Hepatocyte (in vitro differentiated cells): ENCODE data around the gene PCDH1. TPM values are rescaled to one million over a fixed set of nuclear protein-coding genes. Genes with fewer than 3 reads are reported as not detected.

Experiments used
- DNase-seq: peaks from one replicate; pipeline ENCODE4 v3.0.0-alpha.2; 2016; ENCODE audit warnings: low spot score
- H2AFZ ChIP-seq: fragments of 200-600 bp; sonication (generic); 2 replicates; pipeline ENCODE4 v1.6.0; 2016; ENCODE audit warnings: antibody characterized with exemption, mild to moderate bottlenecking
- H3K27ac ChIP-seq: fragments of 200-600 bp; sonication (generic); 2 replicates; pipeline ENCODE4 v1.5.1; 2016; ENCODE audit warnings: mild to moderate bottlenecking
- H3K27me3 ChIP-seq: fragments of 200-600 bp; sonication (generic); 2 replicates; pipeline ENCODE4 v1.6.1; 2016
- H3K36me3 ChIP-seq: fragments of 200-600 bp; sonication (generic); replicated peaks from 2 replicates; pipeline ENCODE4 v1.5.1; 2016; ENCODE audit warnings: low read depth; ENCODE audit not compliant: insufficient read depth
- H3K4me1 ChIP-seq: fragments of 200-600 bp; sonication (generic); 2 replicates; pipeline ENCODE4 v1.5.1; 2016; ENCODE audit warnings: mild to moderate bottlenecking, moderate library complexity; ENCODE audit not compliant: insufficient read depth
- H3K4me2 ChIP-seq: fragments of 200-600 bp; sonication (generic); 2 replicates; pipeline ENCODE4 v1.6.0; 2016
- H3K4me3 ChIP-seq: fragments of 200-600 bp; sonication (generic); 2 replicates; pipeline ENCODE4 v1.5.1; 2016; ENCODE audit warnings: mild to moderate bottlenecking
- H3K79me2 ChIP-seq: fragments of 200-600 bp; sonication (generic); 2 replicates; pipeline ENCODE4 v1.6.0; 2017; ENCODE audit warnings: mild to moderate bottlenecking
- H3K9me2 ChIP-seq: fragments of 200-600 bp; sonication (generic); replicated peaks from 2 replicates; pipeline ENCODE4 v1.6.0; 2017; ENCODE audit warnings: mild to moderate bottlenecking; ENCODE audit not compliant: insufficient read depth
- H3K9me3 ChIP-seq: fragments of 200-600 bp; sonication (generic); 2 replicates; pipeline ENCODE4 v1.5.1; 2016; ENCODE audit warnings: low read depth, mild to moderate bottlenecking
- H4K20me1 ChIP-seq: fragments of 200-600 bp; sonication (generic); 2 replicates; pipeline ENCODE4 v1.6.0; 2016; ENCODE audit warnings: mild to moderate bottlenecking; ENCODE audit not compliant: insufficient read depth, poor library complexity, severe bottlenecking
- EZH2 ChIP-seq: fragments of 200-600 bp; sonication (generic); IDR thresholded peaks from 2 replicates; pipeline ENCODE4 v1.6.1; 2016; ENCODE audit warnings: antibody characterized with exemption, mild to moderate bottlenecking, borderline replicate concordance
- EZH2phosphoT487 ChIP-seq: fragments of 200-600 bp; sonication (generic); IDR thresholded peaks from one replicate; pipeline ENCODE4 v1.6.1; 2018; ENCODE audit warnings: antibody characterized with exemption, mild to moderate bottlenecking, low read depth, moderate library complexity; ENCODE audit not compliant: unreplicated experiment, severe bottlenecking
- WGBS: methylation state at CpG from one replicate; pipeline ENCODE4 v1.1.6; 2016; ENCODE audit warnings: low lambda C conversion rate; ENCODE audit errors: missing lambda C conversion rate; 5-methylcytosine and 5-hydroxymethylcytosine counted together
- polyA plus RNA-seq: library from polyadenylated mRNA; unstranded; fragments of >200 nt; fragmentation: Nextera tagmentation; extraction: Ambion mirVana; gene quantifications from 2 replicates; pipeline ENCODE4 v1.2.1, GENCODE V29; 2016
- total RNA-seq: library from RNA; depleted of rRNA; stranded (reverse); fragments of >200 nt; gene quantifications from 2 replicates; pipeline ENCODE4 v1.2.3, GENCODE V29; 2014
- TF ChIP-seq, protein P1 (sequence below): fragments of 200-600 bp; sonication (generic); IDR thresholded peaks from 2 replicates; pipeline ENCODE4 v1.5.1; 2016; ENCODE audit warnings: antibody characterized with exemption, mild to moderate bottlenecking; ENCODE audit not compliant: poor library complexity

Gene PCDH1
- total and polyA plus RNA-seq, 2 experiments from 2014 or later = 8.6 to 10.5 TPM

DNA sequence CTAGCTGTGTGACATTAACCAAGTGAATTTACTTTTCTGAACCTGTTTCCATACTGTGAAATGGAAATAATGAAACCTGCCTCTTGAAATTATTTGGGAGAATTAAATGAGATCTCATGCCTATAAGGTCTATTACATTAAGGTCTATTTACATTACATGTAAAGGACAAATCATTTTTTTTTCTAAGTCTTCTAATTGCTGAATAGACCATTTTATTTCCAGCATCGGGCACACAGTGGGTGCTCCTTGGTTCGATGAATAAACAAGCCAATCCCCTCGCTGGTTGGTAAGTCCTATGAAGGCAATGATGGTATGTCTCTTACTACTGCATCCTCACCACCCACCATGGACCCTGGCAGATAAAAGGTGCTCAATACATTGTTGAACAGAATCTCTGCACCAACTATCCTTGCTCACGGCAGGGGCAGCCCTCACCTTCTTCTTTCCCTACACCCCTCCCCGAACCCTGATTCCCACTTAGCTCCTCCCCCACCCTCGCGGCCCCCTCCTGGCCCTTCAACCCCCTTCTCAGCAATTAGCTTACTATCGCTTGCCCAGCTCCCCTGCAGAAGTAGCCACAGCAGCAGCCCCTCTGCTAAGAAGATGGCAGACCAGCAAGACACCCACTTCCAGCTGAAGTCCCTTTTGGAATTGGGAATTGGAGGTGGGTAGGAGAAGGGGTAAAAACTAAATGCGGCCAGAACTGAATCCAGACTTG lies 3.0 kb downstream of the PCDH1 start:
- H3K27me3 ChIP-seq = peaks cover 28% of the 10 kb centered on the region
- WGBS = 31% methylated on average over 9 of the region's 9 CpGs
- peaks cover 31% of the 10 kb centered on the region for H3K4me1 ChIP-seq
- H3K4me2 ChIP-seq = peak overlapping the region; percentile 99
- TF ChIP-seq, protein P1, sequence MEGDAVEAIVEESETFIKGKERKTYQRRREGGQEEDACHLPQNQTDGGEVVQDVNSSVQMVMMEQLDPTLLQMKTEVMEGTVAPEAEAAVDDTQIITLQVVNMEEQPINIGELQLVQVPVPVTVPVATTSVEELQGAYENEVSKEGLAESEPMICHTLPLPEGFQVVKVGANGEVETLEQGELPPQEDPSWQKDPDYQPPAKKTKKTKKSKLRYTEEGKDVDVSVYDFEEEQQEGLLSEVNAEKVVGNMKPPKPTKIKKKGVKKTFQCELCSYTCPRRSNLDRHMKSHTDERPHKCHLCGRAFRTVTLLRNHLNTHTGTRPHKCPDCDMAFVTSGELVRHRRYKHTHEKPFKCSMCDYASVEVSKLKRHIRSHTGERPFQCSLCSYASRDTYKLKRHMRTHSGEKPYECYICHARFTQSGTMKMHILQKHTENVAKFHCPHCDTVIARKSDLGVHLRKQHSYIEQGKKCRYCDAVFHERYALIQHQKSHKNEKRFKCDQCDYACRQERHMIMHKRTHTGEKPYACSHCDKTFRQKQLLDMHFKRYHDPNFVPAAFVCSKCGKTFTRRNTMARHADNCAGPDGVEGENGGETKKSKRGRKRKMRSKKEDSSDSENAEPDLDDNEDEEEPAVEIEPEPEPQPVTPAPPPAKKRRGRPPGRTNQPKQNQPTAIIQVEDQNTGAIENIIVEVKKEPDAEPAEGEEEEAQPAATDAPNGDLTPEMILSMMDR = no peak
- TF ChIP-seq EZH2phosphoT487 (no peak), EZH2 (no peak)
- peak overlapping the region; percentile 51 for H3K4me3 ChIP-seq
- peak; percentile 4 for DNase-seq
- no peaks in the 10 kb centered on the region for H3K9me2 ChIP-seq
- no peaks in the 10 kb centered on the region for H3K36me3 ChIP-seq
- H2AFZ ChIP-seq = no peak overlapping the region
- H3K79me2 ChIP-seq = peaks cover 4% of the 10 kb centered on the region
- peak overlapping the region; percentile 88 for H3K27ac ChIP-seq
- H4K20me1 ChIP-seq = no peaks in the 10 kb centered on the region
- no peaks in the 10 kb centered on the region for H3K9me3 ChIP-seq

DNA sequence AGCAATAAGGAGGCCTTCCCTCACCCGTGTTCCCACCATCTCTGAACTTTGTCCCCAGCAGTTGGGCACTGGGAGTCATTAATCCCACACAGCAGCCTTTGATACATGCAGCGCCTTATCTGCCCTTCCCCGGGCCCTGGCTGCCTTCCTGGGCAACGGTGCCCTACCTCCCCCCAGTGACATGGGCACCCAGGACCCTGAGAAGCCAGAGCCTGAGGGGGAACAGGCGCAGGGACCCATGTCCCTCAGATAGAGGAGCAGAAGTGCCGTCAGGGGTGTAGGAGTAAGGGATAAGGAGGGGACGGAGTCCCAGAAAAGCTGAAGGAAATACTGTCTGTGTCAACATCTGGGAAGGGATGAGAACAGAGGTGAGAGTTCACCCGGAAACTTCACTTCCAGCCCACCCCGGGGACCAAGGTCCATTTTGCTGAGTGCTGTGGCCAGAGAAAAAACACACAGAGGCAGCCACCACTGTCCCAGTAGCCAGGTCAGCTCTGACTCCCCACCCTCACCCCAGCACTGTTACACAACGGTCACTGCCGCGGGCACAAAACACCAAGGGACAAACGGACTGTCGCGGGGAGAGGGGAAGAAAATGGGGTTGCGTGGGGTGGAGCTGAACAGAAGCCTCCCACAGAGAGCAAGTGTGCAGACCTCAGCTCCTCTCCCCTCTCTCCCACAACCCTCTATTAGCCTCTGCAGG lies 3.8 kb downstream of the PCDH1 start:
- H3K4me3 ChIP-seq = no peak overlapping the region
- WGBS = 58% methylated on average over 16 of the region's 16 CpGs
- peak; percentile 57 for DNase-seq

DNA sequence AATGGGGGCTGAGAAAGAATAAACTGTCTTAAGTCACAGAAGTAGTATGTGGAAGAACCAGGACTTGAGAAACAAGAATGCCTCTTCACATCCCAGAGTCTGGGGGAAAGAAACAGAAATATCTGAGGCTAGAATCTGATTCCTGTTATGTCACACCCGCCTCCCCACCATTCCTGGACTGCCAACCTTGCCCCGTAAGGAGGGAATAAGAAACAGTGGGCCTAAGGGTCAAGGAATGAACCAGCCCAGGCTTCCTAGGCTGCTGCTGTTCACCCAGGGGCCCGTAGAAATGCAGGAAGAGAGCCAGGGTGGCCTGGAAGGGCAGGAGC lies 4.3 kb downstream of the PCDH1 start:
- peaks cover 4% of the 10 kb centered on the region for H3K79me2 ChIP-seq
- DNase-seq = no peak
- peak overlapping the region; percentile 88 for H3K27ac ChIP-seq
- H3K9me3 ChIP-seq = no peaks in the 10 kb centered on the region
- H2AFZ ChIP-seq = no peak overlapping the region
- 75% methylated on average over 3 of the region's 3 CpGs for WGBS
- TF ChIP-seq EZH2 (no peak), EZH2phosphoT487 (no peak)
- TF ChIP-seq, protein P1 = no peak
- no peak overlapping the region for H3K4me3 ChIP-seq
- no peaks in the 10 kb centered on the region for H4K20me1 ChIP-seq
- H3K9me2 ChIP-seq = no peaks in the 10 kb centered on the region
- peaks cover 19% of the 10 kb centered on the region for H3K27me3 ChIP-seq
- H3K36me3 ChIP-seq = no peaks in the 10 kb centered on the region
- peaks cover 29% of the 10 kb centered on the region for H3K4me1 ChIP-seq
- peak overlapping the region; percentile 99 for H3K4me2 ChIP-seq

More for the DNA sequence above, 3.8 kb downstream of the PCDH1 start:
- Histone ChIP-seq H3K36me3 (no peaks in the 10 kb centered on the region), H3K9me3 (no peaks in the 10 kb centered on the region), H3K4me2 (peak overlapping the region; percentile 99), H4K20me1 (no peaks in the 10 kb centered on the region), H3K27ac (peak overlapping the region; percentile 88), H3K4me1 (peaks cover 31% of the 10 kb centered on the region), H3K27me3 (peaks cover 21% of the 10 kb centered on the region), H3K79me2 (peaks cover 4% of the 10 kb centered on the region), H2AFZ (no peak overlapping the region), H3K9me2 (no peaks in the 10 kb centered on the region)
- TF ChIP-seq EZH2phosphoT487 (no peak), EZH2 (no peak)
- TF ChIP-seq, protein P1 = no peak
